Activated naive CD8-positive, alpha-beta T cell treated with anti-CD3 and anti-CD28 coated beads, Interleukin-2, amount 50 U/mL, for 24 hours (primary cell): Measurements from ENCODE around the gene NUAK1.
"Not testable (repeated sequence)": the region's sequence is repeated elsewhere in the genome, so short reads cannot be mapped to it uniquely, and the experiment has no call there.

Experiments
- ATAC-seq: fragments of 150-1000 bp; cut with Tn5 transposase; one replicate; pipeline ENCODE4 v1.10.0; 2021
- DNase-seq: peaks from one replicate; pipeline ENCODE4 v3.0.0; 2021
- H3K27ac Mint-ChIP-seq: one replicate; pipeline ENCODE4 v1.8.0; 2021; ENCODE audit warnings: mild to moderate bottlenecking, mixed read lengths
- H3K27me3 Mint-ChIP-seq: one replicate; pipeline ENCODE4 v1.8.0; 2021; ENCODE audit warnings: mixed read lengths
- H3K36me3 Mint-ChIP-seq: one replicate; pipeline ENCODE4 v1.8.0; 2021; ENCODE audit warnings: low read depth, mixed read lengths
- H3K4me1 Mint-ChIP-seq: one replicate; pipeline ENCODE4 v1.8.0; 2021; ENCODE audit warnings: mixed read lengths
- H3K4me3 Mint-ChIP-seq: one replicate; pipeline ENCODE4 v1.8.0; 2021; ENCODE audit warnings: mild to moderate bottlenecking, moderate library complexity, mixed read lengths
- H3K9me3 Mint-ChIP-seq: one replicate; pipeline ENCODE4 v1.8.0; 2021; ENCODE audit warnings: mixed read lengths

The NUAK1 gene

GRCh38 chr12:106161491-106161890, 22.7 kb upstream of the NUAK1 start:
- DNase-seq = no peak
- ATAC-seq = no peak
- Mint-ChIP-seq H3K4me3 (no peak overlapping the region), H3K36me3 (no peaks in the 10 kb centered on the region), H3K27me3 (peaks cover 22% of the 10 kb centered on the region), H3K4me1 (no peaks in the 10 kb centered on the region), H3K27ac (no peak overlapping the region), H3K9me3 (no peaks in the 10 kb centered on the region)

- Mint-ChIP-seq H3K4me1 (no peaks in the 10 kb centered on the region), H3K4me3 (no peak overlapping the region), H3K27me3 (peaks cover 23% of the 10 kb centered on the region)
Measured at GRCh38 chr12:106160915-106161314, 22.2 kb upstream of the NUAK1 start.

GRCh38 chr12:106157802-106158201, 19.0 kb upstream of the NUAK1 start:
- H3K27ac Mint-ChIP-seq = no peak overlapping the region
- no peaks in the 10 kb centered on the region for H3K36me3 Mint-ChIP-seq
- ATAC-seq (no peak), DNase-seq (no peak)
- H3K4me3 Mint-ChIP-seq = no peak overlapping the region
- no peaks in the 10 kb centered on the region for H3K9me3 Mint-ChIP-seq
- H3K4me1 Mint-ChIP-seq = no peaks in the 10 kb centered on the region
- H3K27me3 Mint-ChIP-seq = peaks cover 14% of the 10 kb centered on the region

More at GRCh38 chr12:106160915-106161314, 22.2 kb upstream of the NUAK1 start:
- no peak for DNase-seq
- no peak for ATAC-seq
- no peaks in the 10 kb centered on the region for H3K36me3 Mint-ChIP-seq
- H3K27ac Mint-ChIP-seq = no peak overlapping the region
- H3K9me3 Mint-ChIP-seq = no peaks in the 10 kb centered on the region

GRCh38 chr12:106154751-106155273, 16.1 kb upstream of the NUAK1 start:
- no peaks in the 10 kb centered on the region for H3K36me3 Mint-ChIP-seq
- no peak for ATAC-seq
- no peak overlapping the region for H3K4me3 Mint-ChIP-seq
- no peak overlapping the region for H3K27ac Mint-ChIP-seq
- H3K27me3 Mint-ChIP-seq = peaks cover 13% of the 10 kb centered on the region
- no peak for DNase-seq
- no peaks in the 10 kb centered on the region for H3K4me1 Mint-ChIP-seq
- H3K9me3 Mint-ChIP-seq = no peaks in the 10 kb centered on the region

GRCh38 chr12:106152334-106152733, 13.6 kb upstream of the NUAK1 start:
- ATAC-seq = no peak
- no peaks in the 10 kb centered on the region for H3K36me3 Mint-ChIP-seq
- H3K4me1 Mint-ChIP-seq = no peaks in the 10 kb centered on the region
- no peak for DNase-seq
- no peaks in the 10 kb centered on the region for H3K9me3 Mint-ChIP-seq
- H3K27me3 Mint-ChIP-seq = peaks cover 18% of the 10 kb centered on the region
- no peak overlapping the region for H3K4me3 Mint-ChIP-seq
- H3K27ac Mint-ChIP-seq = no peak overlapping the region

GRCh38 chr12:106150555-106150954, 11.8 kb upstream of the NUAK1 start:
- Mint-ChIP-seq H3K27ac (no peak overlapping the region), H3K36me3 (no peaks in the 10 kb centered on the region), H3K4me1 (no peaks in the 10 kb centered on the region), H3K27me3 (peaks cover 19% of the 10 kb centered on the region), H3K4me3 (no peak overlapping the region), H3K9me3 (no peaks in the 10 kb centered on the region)
- ATAC-seq (no peak), DNase-seq (no peak)

GRCh38 chr12:106149096-106149784, 10.5 kb upstream of the NUAK1 start:
- Mint-ChIP-seq H3K4me3 (no peak overlapping the region), H3K27ac (no peak overlapping the region), H3K27me3 (peaks cover 20% of the 10 kb centered on the region), H3K36me3 (no peaks in the 10 kb centered on the region), H3K4me1 (no peaks in the 10 kb centered on the region), H3K9me3 (no peaks in the 10 kb centered on the region)
- DNase-seq = no peak
- no peak for ATAC-seq

GRCh38 chr12:106147956-106148355, 9.2 kb upstream of the NUAK1 start:
- Mint-ChIP-seq H3K4me3 (no peak overlapping the region), H3K27me3 (peaks cover 18% of the 10 kb centered on the region), H3K36me3 (no peaks in the 10 kb centered on the region), H3K27ac (no peak overlapping the region), H3K9me3 (no peaks in the 10 kb centered on the region), H3K4me1 (no peaks in the 10 kb centered on the region)
- no peak for DNase-seq
- ATAC-seq = no peak

- ATAC-seq = no peak
- Mint-ChIP-seq H3K27me3 (peaks cover 24% of the 10 kb centered on the region), H3K4me1 (no peaks in the 10 kb centered on the region), H3K9me3 (no peaks in the 10 kb centered on the region), H3K27ac (no peak overlapping the region), H3K36me3 (no peaks in the 10 kb centered on the region), H3K4me3 (no peak overlapping the region)
- no peak for DNase-seq
Measured at GRCh38 chr12:106146987-106147386, 8.2 kb upstream of the NUAK1 start.

- no peak for ATAC-seq
- Mint-ChIP-seq H3K36me3 (no peaks in the 10 kb centered on the region), H3K27me3 (peaks cover 33% of the 10 kb centered on the region)
Measured at GRCh38 chr12:106145539-106146447, 7.0 kb upstream of the NUAK1 start.

GRCh38 chr12:106144847-106145246, 6.1 kb upstream of the NUAK1 start:
- peaks cover 42% of the 10 kb centered on the region for H3K27me3 Mint-ChIP-seq
- H3K4me1 Mint-ChIP-seq = no peaks in the 10 kb centered on the region
- H3K36me3 Mint-ChIP-seq = no peaks in the 10 kb centered on the region
- no peak overlapping the region for H3K4me3 Mint-ChIP-seq
- no peak for DNase-seq
- H3K9me3 Mint-ChIP-seq = no peaks in the 10 kb centered on the region
- H3K27ac Mint-ChIP-seq = no peak overlapping the region
- ATAC-seq = no peak

More at GRCh38 chr12:106145539-106146447, 7.0 kb upstream of the NUAK1 start:
- Mint-ChIP-seq H3K27ac (no peak overlapping the region), H3K4me1 (no peaks in the 10 kb centered on the region), H3K9me3 (no peaks in the 10 kb centered on the region), H3K4me3 (no peak overlapping the region)
- no peak for DNase-seq

- Mint-ChIP-seq H3K9me3 (no peaks in the 10 kb centered on the region), H3K4me3 (no peak overlapping the region), H3K4me1 (peaks cover 5% of the 10 kb centered on the region), H3K27ac (no peak overlapping the region), H3K27me3 (peaks cover 43% of the 10 kb centered on the region), H3K36me3 (no peaks in the 10 kb centered on the region)
- ATAC-seq (no peak), DNase-seq (no peak)
Measured at GRCh38 chr12:106142591-106143261, 4.0 kb upstream of the NUAK1 start.

GRCh38 chr12:106141920-106142319, 3.2 kb upstream of the NUAK1 start:
- H3K4me3 Mint-ChIP-seq, DNase-seq, H3K4me1 Mint-ChIP-seq, ATAC-seq, H3K36me3 Mint-ChIP-seq, H3K9me3 Mint-ChIP-seq, H3K27ac Mint-ChIP-seq: not testable (repeated sequence)
- peaks cover 49% of the 10 kb centered on the region for H3K27me3 Mint-ChIP-seq

GRCh38 chr12:106141452-106141851, 2.7 kb upstream of the NUAK1 start:
- ATAC-seq (no peak), DNase-seq (no peak)
- Mint-ChIP-seq H3K4me1 (peaks cover 9% of the 10 kb centered on the region), H3K36me3 (no peaks in the 10 kb centered on the region), H3K9me3 (no peaks in the 10 kb centered on the region), H3K4me3 (no peak overlapping the region), H3K27me3 (peaks cover 51% of the 10 kb centered on the region), H3K27ac (no peak overlapping the region)
